K562 (cell line): ENCODE results near the gene ASPHD1. TPM values are rescaled to one million over a fixed set of nuclear protein-coding genes. Genes with fewer than 3 reads are reported as not detected.

ENCODE experiments used
- ATAC-seq: fragments of 200-7000 bp; cut with Tn5 transposase; 3 replicates; pipeline ENCODE4 v1.9.1; 2020; ENCODE audit warnings: moderate library complexity
- BruUV-seq: library from RNA; stranded (reverse); fragments of 400-500 nt; replicated peaks from 2 replicates; lab custom pipeline; 2021; lab: Mats Ljungman, UMichigan
- CTCF ChIA-PET: fragments of 300-600 bp; formaldehyde crosslinking; extraction: SDS; loops from one replicate; lab custom pipeline; 2021; ENCODE audit warnings: low intra/inter-chr PET ratio; lab: Yijun Ruan, JAX
- POLR2A ChIA-PET: fragments of 300-600, 350-650 bp; sonication (Branson Sonifier 250); formaldehyde crosslinking; extraction: SDS; loops from one replicate; lab custom pipeline; 2021; ENCODE audit warnings: antibody characterized with exemption, inconsistent platforms; lab: Yijun Ruan, JAX
- DNase-seq, 4 experiments: peaks; one replicate each; pipeline versions ENCODE4 v3.0.0 to v3.0.0-alpha.2; 2011 to 2018; ENCODE audit warnings: low spot score in 3 of 4, mixed read lengths in 3 of 4; ENCODE audit errors: extremely low read depth in 1 of 4
- FAIRE-seq: peaks from 2 replicates; lab custom pipeline; 2011; peaks lifted over from hg19 to GRCh38; lab: Jason Lieb, UNC
- H2AFZ ChIP-seq: 2 replicates; pipeline ENCODE4 v1.6.0; 2011; ENCODE audit warnings: low read depth, low read length, control low read depth, inconsistent platforms
- H3K27ac ChIP-seq: fragments of 200-600 bp; 3 replicates; pipeline ENCODE4 v1.8.0; 2011; ENCODE audit warnings: low read depth, mild to moderate bottlenecking, control low read depth, inconsistent platforms, low read length, moderate library complexity, mixed read lengths; ENCODE audit errors: extremely low read depth
- H3K27me3 ChIP-seq, 2 experiments: fragments of 300-600 bp in 1 of 2; 2 replicates in 1 of 2; 3 replicates in 1 of 2; pipeline versions ENCODE4 v1.6.0 to v1.8.0; 2011; ENCODE audit warnings: inconsistent platforms in 2 of 2, low read length in 2 of 2, mild to moderate bottlenecking in 1 of 2, mixed read lengths in 1 of 2, moderate library complexity in 1 of 2; ENCODE audit not compliant: control insufficient read depth in 2 of 2, insufficient read depth in 2 of 2
- H3K36me3 ChIP-seq: fragments of 300-600 bp; 3 replicates; pipeline ENCODE4 v1.8.0; 2011; ENCODE audit warnings: mild to moderate bottlenecking, low read length, inconsistent platforms; ENCODE audit not compliant: control insufficient read depth, insufficient read depth
- H3K4me1 ChIP-seq, 2 experiments: fragments of 200-600 bp in 1 of 2; replicated peaks in 1 of 2; 2 replicates in 1 of 2; 3 replicates in 1 of 2; pipeline versions ENCODE4 v1.5.1 to v1.8.0; 2011; ENCODE audit warnings: inconsistent platforms in 2 of 2, low read length in 2 of 2, mild to moderate bottlenecking in 1 of 2, mixed read lengths in 1 of 2, moderate library complexity in 1 of 2; ENCODE audit not compliant: control insufficient read depth in 2 of 2, insufficient read depth in 2 of 2
- H3K4me2 ChIP-seq: 2 replicates; pipeline ENCODE4 v1.6.1; 2011; ENCODE audit warnings: low read length, control low read depth, inconsistent platforms, mixed read lengths; ENCODE audit not compliant: insufficient read depth
- H3K4me3 ChIP-seq: fragments of 200-600 bp; sonication (generic), shearing (Covaris generic); 2 replicates; pipeline ENCODE4 v1.5.1; 2016; ENCODE audit warnings: control low read depth, inconsistent platforms
- H3K79me2 ChIP-seq: fragments of 200-600 bp; 3 replicates; pipeline ENCODE4 v1.8.0; 2011; ENCODE audit warnings: low read length, inconsistent platforms; ENCODE audit not compliant: control insufficient read depth, insufficient read depth
- H3K9ac ChIP-seq, 2 experiments: 2 replicates each; pipeline versions ENCODE4 v1.6.0 to v1.6.1; 2011; ENCODE audit warnings: low read depth in 2 of 2, low read length in 2 of 2, control low read depth in 1 of 2, inconsistent platforms in 1 of 2, mild to moderate bottlenecking in 1 of 2, mixed read lengths in 1 of 2; ENCODE audit not compliant: insufficient read depth in 1 of 2
- H3K9me1 ChIP-seq: one replicate; pipeline ENCODE4 v1.6.0; 2011; ENCODE audit warnings: inconsistent platforms, mild to moderate bottlenecking, low read length, moderate library complexity; ENCODE audit not compliant: control insufficient read depth, insufficient read depth
- H3K9me3 ChIP-seq: replicated peaks from 2 replicates; pipeline ENCODE4 v1.5.1; 2011; ENCODE audit warnings: low read depth, low read length, inconsistent platforms; ENCODE audit not compliant: control insufficient read depth, insufficient read depth
- H4K20me1 ChIP-seq: replicated peaks from 2 replicates; pipeline ENCODE4 v1.6.1; 2011; ENCODE audit warnings: low read length, inconsistent platforms, mixed read lengths; ENCODE audit not compliant: control insufficient read depth, insufficient read depth
- E2F5 ChIP-seq: sonication (generic); formaldehyde crosslinking; IDR thresholded peaks from 2 replicates; pipeline ENCODE4 v1.8.0; 2022; ENCODE audit warnings: mild to moderate bottlenecking, missing genetic modification reagents
- PATZ1 ChIP-seq: fragments of 250-450 bp; sonication (Bioruptor Pico); IDR thresholded peaks from 2 replicates; pipeline ENCODE4 v1.5.0; 2020; ENCODE audit warnings: mild to moderate bottlenecking, borderline replicate concordance
- POLR2B ChIP-seq: fragments of 450-650 bp; IDR thresholded peaks from 2 replicates; pipeline ENCODE4 v1.6.1; 2018; ENCODE audit warnings: low read depth; ENCODE audit not compliant: partially characterized antibody
- SETDB1 ChIP-seq: IDR thresholded peaks from one replicate; pipeline ENCODE4 v1.6.1; 2012; ENCODE audit warnings: low read length, control low read depth, inconsistent platforms
- ZFX ChIP-seq: sonication (generic); formaldehyde crosslinking; IDR thresholded peaks from 2 replicates; pipeline ENCODE4 v1.8.0; 2022; ENCODE audit warnings: mild to moderate bottlenecking, missing genetic modification reagents, moderate library complexity
- ZNF232 ChIP-seq: sonication (generic); formaldehyde crosslinking; IDR thresholded peaks from 2 replicates; pipeline ENCODE4 v1.8.0; 2022; ENCODE audit warnings: mild to moderate bottlenecking, missing genetic modification reagents
- ZNF3 ChIP-seq: fragments of 250-450 bp; sonication (Bioruptor Pico); IDR thresholded peaks from 2 replicates; pipeline ENCODE4 v1.5.0; 2021; ENCODE audit warnings: mild to moderate bottlenecking, moderate library complexity
- WGBS: fragments of 100-300 bp; shearing (Covaris generic); methylation state at CpG from one replicate; pipeline ENCODE4 v1.1.6; 2016; ENCODE audit warnings: low coverage, mixed read lengths; ENCODE audit not compliant: insufficient coverage; ENCODE audit errors: missing lambda C conversion rate; 5-methylcytosine and 5-hydroxymethylcytosine counted together
- in situ Hi-C: fragments of 300-500 bp; cut with MboI; formaldehyde crosslinking; loops from 4 replicates; pipeline ENCODE4 v1.15.0; 2018; ENCODE audit warnings: inconsistent platforms, mixed read lengths
- intact Hi-C: fragments of 100-400 bp; cut with micrococcal nuclease; formaldehyde crosslinking; loops from 2 replicates; pipeline ENCODE4 v1.14.2; 2022
- polyA plus RNA-seq, 8 experiments: library from polyadenylated mRNA; depleted of rRNA in 4 of 8; stranded (reverse) in 5 of 8; unstranded in 3 of 8; fragments of >200 nt; fragmentation: Nextera tagmentation in 2 of 8; fragmentation: Illumina TruSeq in 1 of 8; extraction: Ambion mirVana in 2 of 8; extraction: Trizol in 1 of 8; gene quantifications; 2 replicates each; pipeline versions ENCODE4 v1.2.1 to v1.2.3, GENCODE V29; 2011 to 2014; ENCODE audit warnings: inconsistent platforms in 1 of 8, missing spikeins in 1 of 8
- total RNA-seq, 7 experiments: library from RNA; depleted of rRNA in 6 of 7; stranded (reverse); fragments of >200 nt in 6 of 7; fragmentation: Illumina TruSeq in 2 of 7; extraction: Trizol in 2 of 7; gene quantifications; 2 replicates each; pipeline versions ENCODE4 v1.2.1 to v1.2.3, GENCODE V29; 2011 to 2021; ENCODE audit warnings: low replicate concordance in 1 of 7

Gene ASPHD1
- total and polyA plus RNA-seq, 9 of the 15 experiments (the other 6 are each of a cell fraction or from before 2014, with no cell fraction given): 0.03 to 0.70 (median 0.24) TPM; not detected in 5

GRCh38 chr16:29864205-29864604 lies 36.1 kb upstream of the ASPHD1 start:
- Histone ChIP-seq H3K27ac (no peak overlapping the region), H3K27me3 (no peaks in the 10 kb centered on the region; a peak in 1 of 5 replicates), H2AFZ (peak overlapping the region; percentile 99), H4K20me1 (no peaks in the 10 kb centered on the region), H3K9ac (peak overlapping the region in 1 of 2 experiments; percentile 55; a peak in 2 of 4 replicates), H3K36me3 (peaks cover 17% of the 10 kb centered on the region; the same call in 2 of the 3 replicates), H3K4me2 (no peak overlapping the region), H3K79me2 (peaks cover 11% of the 10 kb centered on the region; the same call in 2 of the 3 replicates), H3K9me1 (no peaks in the 10 kb centered on the region), H3K9me3 (no peaks in the 10 kb centered on the region), H3K4me1 (peaks cover 0 to 28% of the 10 kb centered on the region in 2 experiments; a peak in 3 of 5 replicates), H3K4me3 (no peak overlapping the region)
- no peak for ATAC-seq
- 47% methylated on average over 9 of the region's 9 CpGs for WGBS
- ChIA-PET POLR2A (interaction anchor here (0.7 kb wide), 1 partner anchor 13 kb away, joined by 3 read pairs; no protein-coding TSS in a partner anchor), CTCF (no interaction called here)
- intact Hi-C loops: loop anchor here (5.0 kb wide), 1 partner anchor 143 kb away; no protein-coding TSS in a partner anchor
- BruUV-seq: no TSS peak
- no peak for TF ChIP-seq ZNF3
- TF ChIP-seq POLR2B: no peak
- TF ChIP-seq SETDB1: no peak
- no peak for TF ChIP-seq ZNF232 (CRISPR knock-in tag)
- TF ChIP-seq E2F5 (CRISPR knock-in tag): no peak
- TF ChIP-seq PATZ1 (CRISPR knock-in tag): no peak
- peak; percentile 28; the same call in 1 of the 2 replicates for TF ChIP-seq ZFX (CRISPR knock-in tag)
- no peak for DNase-seq
- no peak for FAIRE-seq
- in situ Hi-C loops: no loop called here
